NB4 (cell line): ENCODE results near the gene SP2.

Source experiments
- MYC ChIP-seq: IDR thresholded peaks from 2 replicates; pipeline ENCODE4 v1.6.1; 2011; ENCODE audit warnings: low read depth, low read length
- TF ChIP-seq, protein P1 (sequence below): IDR thresholded peaks from one replicate; pipeline ENCODE4 v1.5.1; 2012; ENCODE audit warnings: low read depth, low read length

DNA sequence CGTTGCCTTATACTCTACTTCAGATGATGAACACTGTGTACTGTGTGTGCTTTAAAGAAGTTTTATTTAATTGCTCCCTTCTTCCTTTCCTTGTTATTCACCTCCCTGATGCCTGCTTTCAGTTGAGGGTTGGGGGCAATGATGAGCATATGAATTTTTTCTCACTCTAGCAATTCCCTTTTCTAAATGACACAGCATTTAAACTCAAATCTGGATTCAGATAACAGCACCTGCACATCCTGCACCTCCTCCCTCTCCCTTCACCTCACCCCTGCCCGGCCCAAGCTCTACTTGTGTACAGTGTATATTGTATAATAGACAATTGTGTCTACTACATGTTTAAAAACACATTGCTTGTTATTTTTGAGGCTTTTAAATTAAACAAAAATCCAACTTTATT is 32.4 kb downstream of the SP2 start:
- TF ChIP-seq, protein P1, sequence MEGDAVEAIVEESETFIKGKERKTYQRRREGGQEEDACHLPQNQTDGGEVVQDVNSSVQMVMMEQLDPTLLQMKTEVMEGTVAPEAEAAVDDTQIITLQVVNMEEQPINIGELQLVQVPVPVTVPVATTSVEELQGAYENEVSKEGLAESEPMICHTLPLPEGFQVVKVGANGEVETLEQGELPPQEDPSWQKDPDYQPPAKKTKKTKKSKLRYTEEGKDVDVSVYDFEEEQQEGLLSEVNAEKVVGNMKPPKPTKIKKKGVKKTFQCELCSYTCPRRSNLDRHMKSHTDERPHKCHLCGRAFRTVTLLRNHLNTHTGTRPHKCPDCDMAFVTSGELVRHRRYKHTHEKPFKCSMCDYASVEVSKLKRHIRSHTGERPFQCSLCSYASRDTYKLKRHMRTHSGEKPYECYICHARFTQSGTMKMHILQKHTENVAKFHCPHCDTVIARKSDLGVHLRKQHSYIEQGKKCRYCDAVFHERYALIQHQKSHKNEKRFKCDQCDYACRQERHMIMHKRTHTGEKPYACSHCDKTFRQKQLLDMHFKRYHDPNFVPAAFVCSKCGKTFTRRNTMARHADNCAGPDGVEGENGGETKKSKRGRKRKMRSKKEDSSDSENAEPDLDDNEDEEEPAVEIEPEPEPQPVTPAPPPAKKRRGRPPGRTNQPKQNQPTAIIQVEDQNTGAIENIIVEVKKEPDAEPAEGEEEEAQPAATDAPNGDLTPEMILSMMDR = no peak
- no peak for TF ChIP-seq MYC
